ENCODE measurements around the gene MGAT5. TPM values are rescaled to one million over a fixed set of nuclear protein-coding genes. Genes with fewer than 3 reads are reported as not detected.

The MGAT5 gene
- total RNA-seq, 2 experiments from 2014 or later, result 36.9 to 42.2 TPM

DNA sequence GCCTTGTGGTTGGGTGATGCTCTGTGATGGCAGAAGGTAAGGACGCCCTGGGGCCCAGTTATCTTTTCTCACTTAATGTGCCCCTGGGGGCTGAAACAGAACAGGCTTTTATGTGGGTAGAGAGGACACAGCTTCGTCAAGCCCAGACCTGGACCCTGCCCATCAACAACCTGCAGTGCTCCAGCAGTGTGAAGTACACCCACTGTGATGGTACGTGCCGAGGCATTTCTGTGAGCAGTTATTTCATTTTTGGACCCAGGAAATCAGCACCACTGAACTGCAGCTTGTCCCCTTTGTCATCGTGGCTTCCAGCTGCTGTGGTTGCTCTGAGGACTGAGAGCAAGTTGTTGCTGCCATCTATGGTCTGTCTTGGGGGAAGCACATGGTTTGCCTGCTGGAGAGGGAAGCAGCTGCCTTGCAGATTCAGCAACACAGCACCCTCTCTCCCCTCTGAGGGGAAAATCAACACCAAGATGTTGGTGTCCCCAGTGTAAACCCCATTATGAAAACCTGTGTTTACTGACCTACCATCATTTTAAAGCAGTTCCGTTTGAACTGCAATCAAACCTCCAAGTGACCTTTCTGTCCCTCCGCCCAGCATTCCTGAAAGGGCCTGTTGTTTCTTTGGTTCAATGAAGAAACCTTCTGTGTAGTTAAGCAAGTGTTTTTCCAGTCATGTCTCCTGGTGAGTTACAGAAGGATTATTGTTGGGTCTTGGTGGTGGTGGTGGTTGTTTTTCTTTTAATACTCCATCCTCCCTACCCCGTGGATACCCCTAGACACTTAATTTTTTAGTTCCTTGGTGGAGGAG lies 158.2 kb downstream of the MGAT5 start:
- POLR2A ChIA-PET, result interaction anchor here (0.8 to 2.6 kb wide), 4 partner anchors 8 to 294 kb away, joined by 3 to 15 read pairs (median 3); partner anchors contain the start of gene MGAT5
- ATAC-seq (peak; percentile 96), DNase-seq (peak; percentile 82)
- Mint-ChIP-seq H3K4me3 (no peak overlapping the region), H3K9me3 (no peaks in the 10 kb centered on the region), H3K36me3 (ENCODE audit: low read depth) (peaks cover 7% of the 10 kb centered on the region), H3K27ac (peak overlapping the region; percentile 38), H3K4me1 (ENCODE audit: low read depth) (peaks cover 45% of the 10 kb centered on the region), H3K27me3 (no peaks in the 10 kb centered on the region)
- intact Hi-C loops (cut with micrococcal nuclease), result loop anchor here (2.0 to 10.0 kb wide), 2 partner anchors 157 to 293 kb away; partner anchors contain the start of gene MGAT5
- TF ChIP-seq, protein P1, sequence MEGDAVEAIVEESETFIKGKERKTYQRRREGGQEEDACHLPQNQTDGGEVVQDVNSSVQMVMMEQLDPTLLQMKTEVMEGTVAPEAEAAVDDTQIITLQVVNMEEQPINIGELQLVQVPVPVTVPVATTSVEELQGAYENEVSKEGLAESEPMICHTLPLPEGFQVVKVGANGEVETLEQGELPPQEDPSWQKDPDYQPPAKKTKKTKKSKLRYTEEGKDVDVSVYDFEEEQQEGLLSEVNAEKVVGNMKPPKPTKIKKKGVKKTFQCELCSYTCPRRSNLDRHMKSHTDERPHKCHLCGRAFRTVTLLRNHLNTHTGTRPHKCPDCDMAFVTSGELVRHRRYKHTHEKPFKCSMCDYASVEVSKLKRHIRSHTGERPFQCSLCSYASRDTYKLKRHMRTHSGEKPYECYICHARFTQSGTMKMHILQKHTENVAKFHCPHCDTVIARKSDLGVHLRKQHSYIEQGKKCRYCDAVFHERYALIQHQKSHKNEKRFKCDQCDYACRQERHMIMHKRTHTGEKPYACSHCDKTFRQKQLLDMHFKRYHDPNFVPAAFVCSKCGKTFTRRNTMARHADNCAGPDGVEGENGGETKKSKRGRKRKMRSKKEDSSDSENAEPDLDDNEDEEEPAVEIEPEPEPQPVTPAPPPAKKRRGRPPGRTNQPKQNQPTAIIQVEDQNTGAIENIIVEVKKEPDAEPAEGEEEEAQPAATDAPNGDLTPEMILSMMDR (IDR thresholded peaks at IDR 0.05), result peak; percentile 62
- CTCF ChIA-PET, result interaction anchor here (0.6 to 5.1 kb wide), 66 partner anchors 11 to 1116 kb away, joined by 3 to 114 read pairs (median 4); no protein-coding TSS in a partner anchor

DNA sequence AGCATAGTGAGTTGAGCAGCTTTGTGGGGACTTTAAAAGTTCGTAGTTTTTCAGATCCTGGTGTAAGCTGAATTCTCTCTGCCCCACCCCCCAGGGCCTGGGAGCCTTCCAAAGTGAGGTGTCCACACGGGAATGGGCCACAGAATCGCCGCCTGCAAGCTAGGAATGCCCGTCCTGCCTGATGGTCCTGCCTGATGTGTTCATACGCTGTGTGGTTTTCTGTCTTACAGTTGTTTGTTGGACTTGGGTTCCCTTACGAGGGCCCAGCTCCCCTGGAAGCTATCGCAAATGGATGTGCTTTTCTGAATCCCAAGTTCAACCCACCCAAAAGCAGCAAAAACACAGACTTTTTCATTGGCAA lies 158.7 kb downstream of the MGAT5 start:
- Mint-ChIP-seq H3K27me3 (no peaks in the 10 kb centered on the region), H3K4me1 (ENCODE audit: low read depth) (peaks cover 41% of the 10 kb centered on the region), H3K9me3 (no peaks in the 10 kb centered on the region), H3K36me3 (ENCODE audit: low read depth) (peaks cover 7% of the 10 kb centered on the region), H3K27ac (no peak overlapping the region), H3K4me3 (no peak overlapping the region)
- no peak for ATAC-seq
- intact Hi-C loops (cut with micrococcal nuclease), result loop anchor here (2.0 to 10.0 kb wide), 2 partner anchors 158 to 294 kb away; partner anchors contain the start of gene MGAT5
- ChIA-PET CTCF (interaction anchor here (0.6 to 5.1 kb wide), 45 partner anchors 12 to 1115 kb away, joined by 3 to 114 read pairs (median 5); no protein-coding TSS in a partner anchor), POLR2A (interaction anchor here (0.8 to 2.6 kb wide), 4 partner anchors 8 to 295 kb away, joined by 3 to 15 read pairs (median 3); partner anchors contain the start of gene MGAT5)
- TF ChIP-seq, protein P1 (IDR thresholded peaks at IDR 0.05), result no peak
- no peak for DNase-seq

DNA sequence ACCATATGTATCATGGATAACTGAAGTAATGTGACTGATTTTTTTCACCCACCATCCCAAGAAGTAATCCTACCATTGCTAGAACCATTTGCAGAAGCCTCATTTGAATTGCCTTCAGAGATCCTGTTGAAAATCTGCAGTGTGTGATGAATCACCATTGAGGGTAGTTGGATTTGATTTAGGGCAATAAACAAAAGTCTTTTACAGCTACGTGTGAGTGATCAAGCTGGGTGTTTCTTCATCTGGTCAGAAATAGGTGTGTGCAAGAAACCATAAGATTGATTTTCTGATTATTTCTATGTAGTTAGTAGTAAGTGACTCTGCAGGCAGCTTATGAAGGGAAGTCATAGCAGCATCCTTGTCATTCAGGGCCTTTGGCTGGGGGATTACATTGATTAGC lies 159.6 kb downstream of the MGAT5 start:
- ATAC-seq, result no peak
- no peaks in the 10 kb centered on the region for H3K9me3 Mint-ChIP-seq
- DNase-seq, result no peak
- peaks cover 35% of the 10 kb centered on the region for H3K4me1 Mint-ChIP-seq (ENCODE audit: low read depth)
- POLR2A ChIA-PET, result interaction anchor here (2.6 kb wide), 1 partner anchor 295 kb away, joined by 15 read pairs; no protein-coding TSS in a partner anchor
- CTCF ChIA-PET, result interaction anchor here (2.5 to 5.1 kb wide), 5 partner anchors 162 to 526 kb away, joined by 11 to 114 read pairs (median 16); no protein-coding TSS in a partner anchor
- H3K36me3 Mint-ChIP-seq (ENCODE audit: low read depth), result peaks cover 8% of the 10 kb centered on the region
- no peak overlapping the region for H3K27ac Mint-ChIP-seq
- H3K27me3 Mint-ChIP-seq, result no peaks in the 10 kb centered on the region
- H3K4me3 Mint-ChIP-seq, result no peak overlapping the region
- intact Hi-C loops (cut with micrococcal nuclease), result loop anchor here (2.0 to 10.0 kb wide), 2 partner anchors 159 to 295 kb away; partner anchors contain the start of gene MGAT5
- TF ChIP-seq, protein P1 (IDR thresholded peaks at IDR 0.05), result no peak

DNA sequence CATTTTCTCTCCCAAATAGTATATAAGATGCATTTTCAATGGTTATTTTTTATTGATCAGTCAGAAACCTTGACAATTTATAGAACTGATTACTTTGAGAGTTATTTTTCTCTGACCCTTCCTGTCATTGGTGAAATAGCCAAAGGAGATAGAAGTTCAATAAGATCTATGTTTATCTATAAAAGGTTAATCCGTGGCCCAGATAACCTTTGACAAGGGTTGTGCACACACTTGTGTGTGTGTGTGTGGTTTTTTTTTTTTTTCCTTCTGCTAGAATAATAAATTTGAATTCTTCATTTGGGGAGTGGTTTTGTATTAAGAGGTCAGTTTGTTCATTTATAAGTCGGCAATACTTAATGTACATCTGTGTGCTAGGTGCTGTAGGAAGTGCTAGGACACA lies 160.0 kb downstream of the MGAT5 start:
- DNase-seq, result no peak
- peaks cover 9% of the 10 kb centered on the region for H3K36me3 Mint-ChIP-seq (ENCODE audit: low read depth)
- H3K27me3 Mint-ChIP-seq, result no peaks in the 10 kb centered on the region
- H3K4me3 Mint-ChIP-seq, result no peak overlapping the region
- H3K9me3 Mint-ChIP-seq, result no peaks in the 10 kb centered on the region
- CTCF ChIA-PET, result interaction anchor here (4.4 to 5.1 kb wide), 2 partner anchors 207 to 296 kb away, joined by 26 to 114 read pairs; no protein-coding TSS in a partner anchor
- H3K4me1 Mint-ChIP-seq (ENCODE audit: low read depth), result peaks cover 35% of the 10 kb centered on the region
- no peak overlapping the region for H3K27ac Mint-ChIP-seq
- intact Hi-C loops (cut with micrococcal nuclease), result loop anchor here (2.0 to 10.0 kb wide), 2 partner anchors 159 to 295 kb away; partner anchors contain the start of gene MGAT5
- no peak for ATAC-seq
- POLR2A ChIA-PET, result no interaction called here
- TF ChIP-seq, protein P1 (IDR thresholded peaks at IDR 0.05), result no peak
